Measurements from ENCODE around the gene CTSO.

Gene CTSO

GRCh38 chr4:155879767-155880166 lies 73.9 kb downstream of the CTSO start:
- intact Hi-C loops (cut with DNase I), result no loop called here
- no peak for DNase-seq

GRCh38 chr4:155878611-155879010 lies 75.1 kb downstream of the CTSO start:
- DNase-seq, result no peak
- intact Hi-C loops (cut with DNase I), result no loop called here

DNA sequence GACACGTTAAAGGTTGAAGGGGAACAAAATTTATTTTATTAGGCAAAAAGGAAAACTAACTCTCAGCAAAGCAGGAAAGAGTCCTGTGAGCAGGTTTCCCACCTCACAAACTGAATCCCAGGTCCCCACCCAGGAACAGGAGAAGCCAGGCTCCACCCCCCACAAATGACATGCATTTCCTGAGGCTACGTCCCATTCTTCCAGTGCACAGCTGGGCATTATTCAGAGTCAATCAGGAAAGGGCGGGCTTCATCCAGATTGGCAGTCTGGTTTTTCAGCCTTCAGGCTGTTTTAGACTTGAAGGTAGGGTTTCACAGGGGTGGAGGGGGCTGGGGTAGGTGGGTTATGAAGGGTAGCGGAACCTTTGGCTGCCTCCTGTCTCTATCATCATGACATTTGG lies 75.7 kb downstream of the CTSO start:
- no peak for DNase-seq
- intact Hi-C loops (cut with DNase I), result no loop called here

DNA sequence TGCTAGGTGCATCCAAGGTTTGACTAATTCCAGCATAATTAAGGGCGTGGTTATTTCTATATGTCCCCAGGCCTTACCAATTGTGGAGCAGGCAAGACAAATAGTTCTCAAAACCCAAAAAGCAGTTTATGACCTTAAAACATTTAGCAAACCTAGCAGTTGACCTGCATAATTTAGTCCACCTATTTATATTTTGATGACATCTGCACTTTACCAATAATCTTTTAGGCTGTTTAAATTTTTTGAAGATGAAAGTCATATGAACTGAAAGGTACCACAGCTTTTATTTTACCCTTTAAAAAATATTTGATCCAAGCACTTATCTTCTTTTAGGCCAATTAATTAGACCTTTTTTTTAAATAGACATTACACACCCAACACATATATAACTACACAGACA lies 77.8 kb downstream of the CTSO start:
- intact Hi-C loops (cut with DNase I), result no loop called here
- DNase-seq, result no peak
